Panc1 (cell line): Measurements from ENCODE around the gene RPS2. TPM values are rescaled to one million over a fixed set of nuclear protein-coding genes. Genes with fewer than 3 reads are reported as not detected.

Source experiments
- ATAC-seq: fragments of 200-7000 bp; cut with Tn5 transposase; 2 replicates; pipeline ENCODE4 v1.9.1; 2020; ENCODE audit warnings: mild to moderate bottlenecking, moderate library complexity
- BruUV-seq: library from RNA; stranded (reverse); fragments of 400-500 nt; replicated peaks from 2 replicates; lab custom pipeline; 2021; lab: Mats Ljungman, UMichigan
- CTCF ChIA-PET: fragments of 300-600 bp; sonication (Branson Sonifier 250); formaldehyde crosslinking; loops from one replicate; lab custom pipeline; 2022; ENCODE audit warnings: antibody characterized with exemption; lab: Charles Lee
- POLR2A ChIA-PET: fragments of 300-600 bp; sonication (Branson Sonifier 250); formaldehyde crosslinking; loops from one replicate; lab custom pipeline; 2022; ENCODE audit warnings: antibody characterized with exemption; lab: Charles Lee
- DNase-seq: peaks from one replicate; pipeline ENCODE4 v3.0.0-alpha.2; 2010; ENCODE audit warnings: low read depth, low spot score
- H3K27ac ChIP-seq: 2 replicates; pipeline ENCODE4 v1.5.1; 2011; ENCODE audit warnings: mild to moderate bottlenecking, low read length, inconsistent platforms
- H3K27me3 ChIP-seq: fragments of 200-500 bp; sonication (Bioruptor generic); 2 replicates; pipeline ENCODE4 v1.6.0; 2014; ENCODE audit warnings: low read length, inconsistent platforms; ENCODE audit not compliant: control insufficient read depth, insufficient read depth
- H3K36me3 ChIP-seq: fragments of 200-500 bp; sonication (Bioruptor generic); 2 replicates; pipeline ENCODE4 v1.5.1; 2014; ENCODE audit warnings: inconsistent platforms, mild to moderate bottlenecking, low read length, moderate library complexity; ENCODE audit not compliant: control insufficient read depth, insufficient read depth
- H3K4me1 ChIP-seq: 2 replicates; pipeline ENCODE4 v1.5.1; 2011; ENCODE audit warnings: inconsistent platforms, mild to moderate bottlenecking, low read length, moderate library complexity; ENCODE audit not compliant: control insufficient read depth, insufficient read depth
- H3K4me3 ChIP-seq, 2 experiments: 2 replicates each; pipeline ENCODE4 v1.5.1; 2011 to 2012; ENCODE audit warnings: low read depth in 2 of 2, low read length in 2 of 2, mild to moderate bottlenecking in 2 of 2, inconsistent platforms in 1 of 2, moderate library complexity in 1 of 2
- H3K9me3 ChIP-seq: fragments of 200-500 bp; sonication (Bioruptor generic); 2 replicates; pipeline ENCODE4 v1.5.1; 2014; ENCODE audit warnings: low read depth, mild to moderate bottlenecking, inconsistent platforms, low read length, moderate library complexity; ENCODE audit not compliant: control insufficient read depth, insufficient read depth
- CTCF ChIP-seq: fragments of 450-650 bp; IDR thresholded peaks from 2 replicates; pipeline ENCODE4 v1.5.1; 2017; ENCODE audit warnings: mild to moderate bottlenecking
- POLR2AphosphoS5 ChIP-seq: IDR thresholded peaks from 2 replicates; pipeline ENCODE4 v1.6.1; 2012; ENCODE audit warnings: mild to moderate bottlenecking, low read depth, low read length, moderate library complexity
- REST ChIP-seq, 2 experiments: IDR thresholded peaks; 2 replicates each; pipeline ENCODE4 v1.6.1; 2011 to 2012; ENCODE audit warnings: low read depth in 2 of 2, control low read depth in 1 of 2, low read length in 1 of 2, mild to moderate bottlenecking in 1 of 2, moderate library complexity in 1 of 2; ENCODE audit not compliant: insufficient read depth in 1 of 2
- SIN3A ChIP-seq: IDR thresholded peaks from 2 replicates; pipeline ENCODE4 v1.6.1; 2012; ENCODE audit warnings: low read depth, mild to moderate bottlenecking, low read length, moderate library complexity, borderline replicate concordance; ENCODE audit not compliant: insufficient read depth
- TCF7L2 ChIP-seq: IDR thresholded peaks from 2 replicates; pipeline ENCODE4 v1.6.1; 2011; ENCODE audit warnings: mild to moderate bottlenecking, low read depth, low read length, inconsistent platforms
- in situ Hi-C: cut with HindIII; loops from 2 replicates; pipeline ENCODE4 v1.10.0; 2016; ENCODE audit warnings: low sequenced_read_pairs, low pct_unique_long_range_greater_than_20kb
- intact Hi-C: fragments of 100-400 bp; cut with micrococcal nuclease; formaldehyde crosslinking; loops from one replicate; pipeline ENCODE4 v1.10.0; 2022; ENCODE audit not compliant: unreplicated experiment
- total RNA-seq: library from RNA; stranded (reverse); gene quantifications from one replicate; pipeline ENCODE4 v1.2.1, GENCODE V29; 2021; ENCODE audit not compliant: unreplicated experiment

RPS2 gene
- total RNA-seq, 1 experiment from 2014 or later: 2,794 TPM

GRCh38 chr16:1961651-1962067 lies 3.0 kb downstream of the RPS2 start:
- ChIA-PET CTCF (no interaction called here), POLR2A (no interaction called here)
- in situ Hi-C loops: no loop called here
- Histone ChIP-seq H3K27me3 (no peaks in the 10 kb centered on the region), H3K4me1 (peaks cover 12% of the 10 kb centered on the region), H3K9me3 (no peaks in the 10 kb centered on the region), H3K4me3 (peak overlapping the region; percentile 99), H3K36me3 (peaks cover 11% of the 10 kb centered on the region), H3K27ac (peak overlapping the region; percentile 96; the same call in 1 of the 2 replicates)
- TF ChIP-seq CTCF (no peak), POLR2AphosphoS5 (peak; percentile 2; the same call in 1 of the 2 replicates)
- BruUV-seq: no TSS peak
- DNase-seq (no peak), ATAC-seq (peak; percentile 0; the same call in 1 of the 2 replicates)
- intact Hi-C loops: no loop called here

GRCh38 chr16:1960665-1961630 lies 3.7 kb downstream of the RPS2 start:
- Histone ChIP-seq H3K36me3 (peaks cover 11% of the 10 kb centered on the region), H3K4me1 (peaks cover 12% of the 10 kb centered on the region), H3K4me3 (peak overlapping the region; percentile 75 to 80), H3K9me3 (no peaks in the 10 kb centered on the region), H3K27ac (peak overlapping the region; percentile 72), H3K27me3 (no peaks in the 10 kb centered on the region)
- TSS peak; percentile 82 for BruUV-seq
- ATAC-seq (peak; percentile 50), DNase-seq (no peak)
- ChIA-PET POLR2A (interaction anchor here (0.6 kb wide), 2 partner anchors 125 to 467 kb away, joined by 4 to 8 read pairs; no protein-coding TSS in a partner anchor), CTCF (no interaction called here)
- TF ChIP-seq TCF7L2 (no peak), CTCF (no peak), REST (IDR thresholded peaks at IDR 0.05; ENCODE audit: insufficient read depth in 1 of 2, low read depth in 2 of 2, low read length in 1 of 2) (no peak), SIN3A (peak; percentile 63; the same call in 1 of the 2 replicates), POLR2AphosphoS5 (peak; percentile 89)
- intact Hi-C loops: no loop called here
- in situ Hi-C loops: no loop called here
